GM19043 (cell line): ENCODE results near the gene TESMIN.

ENCODE experiments used
- ATAC-seq: cut with Tn5 transposase; IDR thresholded peaks from one replicate; pipeline ENCODE4 v1.9.1; 2021; ENCODE audit warnings: low read depth; ENCODE audit not compliant: unreplicated experiment

The TESMIN gene

GRCh38 chr11:68763181-68763721 is 11.9 kb upstream of the TESMIN start:
- no peak for ATAC-seq

GRCh38 chr11:68762481-68762880 is 11.2 kb upstream of the TESMIN start:
- ATAC-seq = no peak

- ATAC-seq = no peak
Measured at GRCh38 chr11:68761801-68762200, 10.5 kb upstream of the TESMIN start.

GRCh38 chr11:68759991-68760390 is 8.7 kb upstream of the TESMIN start:
- no peak for ATAC-seq

GRCh38 chr11:68757711-68758110 is 6.4 kb upstream of the TESMIN start:
- no peak for ATAC-seq

GRCh38 chr11:68756171-68756766 is 4.9 kb upstream of the TESMIN start:
- no peak for ATAC-seq

- ATAC-seq = no peak
Measured at GRCh38 chr11:68753300-68753699, 2.0 kb upstream of the TESMIN start.

- ATAC-seq = no peak
Measured at GRCh38 chr11:68751004-68751325, 355 bp downstream of the TESMIN start.

- no peak for ATAC-seq
Measured at GRCh38 chr11:68750195-68751003, 921 bp downstream of the TESMIN start.

- no peak for ATAC-seq
Measured at GRCh38 chr11:68749229-68750123, 1.8 kb downstream of the TESMIN start.

- ATAC-seq = no peak
Measured at GRCh38 chr11:68748061-68748460, 3.3 kb downstream of the TESMIN start.

GRCh38 chr11:68743539-68743938 is 7.8 kb downstream of the TESMIN start:
- no peak for ATAC-seq

GRCh38 chr11:68741463-68741862 is 9.9 kb downstream of the TESMIN start:
- no peak for ATAC-seq

- ATAC-seq = no peak
Measured at GRCh38 chr11:68735646-68736045, 15.7 kb downstream of the TESMIN start.

- no peak for ATAC-seq
Measured at GRCh38 chr11:68735125-68735524, 16.2 kb downstream of the TESMIN start.

- ATAC-seq = no peak
Measured at GRCh38 chr11:68734111-68734510, 17.2 kb downstream of the TESMIN start.

GRCh38 chr11:68727783-68728182 is 23.5 kb downstream of the TESMIN start:
- no peak for ATAC-seq

GRCh38 chr11:68724293-68724692 is 27.0 kb downstream of the TESMIN start:
- ATAC-seq = no peak

- ATAC-seq = no peak
Measured at GRCh38 chr11:68722143-68722542, 29.2 kb downstream of the TESMIN start.

GRCh38 chr11:68721075-68721474 is 30.2 kb downstream of the TESMIN start:
- no peak for ATAC-seq

GRCh38 chr11:68715456-68716122 is 35.7 kb downstream of the TESMIN start:
- ATAC-seq = no peak
